H1 (cell line): ENCODE results near the gene IGF1.

ENCODE experiments used
- CEBPB ChIP-seq: IDR thresholded peaks from 2 replicates; pipeline ENCODE4 v1.6.1; 2012; ENCODE audit warnings: low read depth, low read length
- CTCF ChIP-seq, 3 experiments: IDR thresholded peaks; 1 replicate in 2 of 3; 2 replicates in 1 of 3; pipeline versions ENCODE4 v1.5.1 to v1.6.1; 2011; ENCODE audit warnings: low read length in 3 of 3, mild to moderate bottlenecking in 3 of 3, inconsistent platforms in 2 of 3, low read depth in 1 of 3, moderate library complexity in 1 of 3; ENCODE audit not compliant: insufficient read depth in 1 of 3; ENCODE audit errors: control extremely low read depth in 1 of 3
- KDM1A ChIP-seq: fragments of 200-600, 300-600 bp; sonication (generic); IDR thresholded peaks from 2 replicates; pipeline ENCODE4 v1.7.1; 2016; ENCODE audit warnings: mild to moderate bottlenecking, low read length, borderline replicate concordance
- MAFK ChIP-seq: IDR thresholded peaks from 2 replicates; pipeline ENCODE4 v1.6.1; 2012; ENCODE audit warnings: low read depth, mild to moderate bottlenecking, improper control_type of control experiment, low read length
- POLR2A ChIP-seq, 2 experiments: IDR thresholded peaks; 1 replicate in 1 of 2; 2 replicates in 1 of 2; pipeline ENCODE4 v1.6.1; 2011; ENCODE audit warnings: low read depth in 2 of 2, low read length in 2 of 2, mild to moderate bottlenecking in 2 of 2; ENCODE audit errors: control extremely low read depth in 1 of 2
- POLR2AphosphoS5 ChIP-seq: IDR thresholded peaks from 2 replicates; pipeline ENCODE4 v1.6.1; 2011; ENCODE audit warnings: low read depth, low read length
- SP4 ChIP-seq: IDR thresholded peaks from 2 replicates; pipeline ENCODE4 v1.6.1; 2012; ENCODE audit warnings: low read length, inconsistent platforms
- TEAD4 ChIP-seq: IDR thresholded peaks from 2 replicates; pipeline ENCODE4 v1.6.1; 2012; ENCODE audit warnings: low read depth, low read length, inconsistent platforms, mixed read lengths

GRCh38 chr12:102421802-102422583 lies 58.4 kb downstream of the IGF1 start:
- TF ChIP-seq MAFK (no peak), POLR2A (IDR thresholded peaks at IDR 0.05; ENCODE audit: control extremely low read depth in 1 of 2, low read depth in 2 of 2, low read length in 2 of 2) (no peak), POLR2AphosphoS5 (no peak), KDM1A (no peak), SP4 (no peak), TEAD4 (no peak), CTCF (IDR thresholded peaks at IDR 0.05; ENCODE audit: control extremely low read depth in 1 of 3, insufficient read depth in 1 of 3, low read depth in 1 of 3, low read length in 3 of 3) (no peak), CEBPB (no peak)
